Heart left ventricle (tissue), 13 donors: ENCODE data around the gene SWT1.
"Not testable (repeated sequence)": the region's sequence is repeated elsewhere in the genome, so short reads cannot be mapped to it uniquely, and the experiment has no call there.

ENCODE experiments used
- CTCF ChIP-seq, 12 donors: fragments of 200-600 bp; sonication (generic) in 4 of 12; IDR thresholded peaks; one replicate each; pipeline versions ENCODE4 v1.5.0 to v1.8.0; 2018 to 2022; ENCODE audit warnings: antibody characterized with exemption in 12 of 12, mild to moderate bottlenecking in 5 of 12
- POLR2A ChIP-seq, 2 donors: fragments of 450-650 bp; IDR thresholded peaks; one replicate each; pipeline ENCODE4 v1.6.1; 2017; ENCODE audit warnings: antibody characterized with exemption in 2 of 2, mild to moderate bottlenecking in 2 of 2, moderate library complexity in 2 of 2
- donor health status: ischemic (EF 13 %, LVEDD 7.1; RV severe dilation, severe dysfunction).
- donor health status: DM: no; HTN: yes; CAD: no.
- donor health status: DM: no; HTN: no; CAD: no.
- donor health status: ischemic (EF 25% LVEDD 6.9; RV normal size, moderate dysfunction).
- donor health status: ischemic (EF 25% LVEDD 5.7; RV mildly dilated, moderate dysfunction).
- donor health status: ischemic (EF 35%, LVEDD 5.7; RV mildly dilated, moderate dysfunction).
- donor health status: nonischemic (EF 11% LVEDD 7.7; RV severe dilation, severe dysfunction).
- donor health status: DM: yes; HTN: yes; CAD: no.
- donor health status: PGD.
- donor health status: ischemic (EF 29% LVEDD 5.4; RV normal size, mild dysfunction).
- donor health status: nonischemic (EF 23%, LVEDD 6.1; RV moderate dilation, normal function).

GRCh38 chr1:185255595-185255994, 98.6 kb downstream of the SWT1 start:
- TF ChIP-seq CTCF, POLR2A (IDR thresholded peaks at IDR 0.05): not testable (repeated sequence)
